Inferior parietal cortex (tissue), 1 donor: ENCODE measurements around the gene SNAP47.

Source experiments
- DNase-seq: peaks from one replicate; pipeline ENCODE4 v3.0.0-alpha.2; 2016; ENCODE audit errors: extremely low spot score

Gene SNAP47

DNA sequence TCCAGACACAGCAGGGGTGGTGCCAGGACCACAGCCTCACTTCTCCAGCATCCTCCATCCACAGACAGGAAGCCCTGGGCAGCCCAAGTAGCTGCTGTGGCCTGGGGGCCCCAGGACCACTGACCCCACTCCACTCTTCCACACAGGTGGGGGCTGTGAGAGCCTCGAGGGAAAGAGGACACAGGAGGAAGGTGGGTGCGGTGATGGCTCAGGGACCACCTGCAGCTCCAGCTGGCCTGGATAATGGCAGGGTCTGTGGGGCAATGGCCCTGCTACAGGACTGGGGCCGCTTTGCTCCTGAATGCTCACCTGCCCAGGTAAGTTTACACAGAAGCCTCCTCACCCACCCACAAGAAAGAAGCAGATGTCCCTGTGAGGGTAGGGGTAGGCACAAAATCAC lies 61.9 kb downstream of the SNAP47 start:
- DNase-seq, result no peak

DNA sequence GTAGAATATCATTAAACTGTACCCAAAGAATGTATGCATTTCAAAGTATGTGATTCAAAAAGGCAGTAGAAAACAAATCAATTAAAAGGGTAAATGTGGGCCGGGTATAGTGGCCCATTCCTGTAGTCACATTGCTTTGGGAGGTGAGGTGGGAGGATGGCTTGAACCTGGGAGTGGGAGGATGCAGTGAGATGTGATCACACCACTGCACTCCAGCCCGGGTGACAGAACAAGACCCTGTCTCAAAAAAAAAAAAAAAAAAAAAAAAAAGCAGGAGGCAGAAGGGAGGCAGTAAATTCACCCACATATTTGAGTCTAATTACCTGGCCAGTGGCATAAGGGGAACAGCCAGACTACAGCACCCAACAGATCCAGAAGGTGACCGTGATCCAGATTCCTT lies 62.4 kb downstream of the SNAP47 start:
- DNase-seq, result no peak

DNA sequence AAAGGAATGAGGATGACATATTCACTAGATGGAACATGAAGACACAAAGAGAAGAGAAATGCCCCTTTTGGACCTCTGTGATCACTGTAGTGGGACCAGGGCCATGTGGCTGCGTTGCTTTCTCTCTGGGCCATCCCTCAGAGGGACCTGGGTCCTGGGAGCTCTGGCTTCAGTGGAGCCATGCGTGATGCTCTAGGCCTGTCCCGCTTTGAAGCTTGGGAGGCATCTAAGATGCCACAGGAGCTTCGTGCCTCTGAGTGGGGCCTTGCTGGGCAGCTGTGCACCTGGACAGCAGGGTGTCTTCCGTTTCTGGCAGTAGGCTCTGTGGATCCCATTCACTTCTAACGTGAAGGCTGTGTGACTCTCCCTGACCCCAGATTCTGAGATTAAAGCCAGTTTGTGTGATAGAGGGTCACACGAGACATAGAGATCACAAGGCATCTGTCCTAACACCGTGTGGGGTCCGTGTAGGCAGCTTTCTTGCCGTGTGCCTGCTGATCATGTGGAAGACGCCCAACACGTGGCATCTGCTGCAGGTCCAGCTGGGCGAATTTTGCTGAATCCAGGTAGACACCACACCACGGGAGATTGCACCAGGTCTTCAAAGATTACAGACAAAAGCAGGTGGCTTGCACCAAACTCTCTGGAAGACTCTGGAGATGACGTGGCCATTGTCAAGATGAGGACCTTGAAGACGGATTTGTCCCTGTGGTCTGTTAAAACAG lies 63.0 kb downstream of the SNAP47 start:
- no peak for DNase-seq

DNA sequence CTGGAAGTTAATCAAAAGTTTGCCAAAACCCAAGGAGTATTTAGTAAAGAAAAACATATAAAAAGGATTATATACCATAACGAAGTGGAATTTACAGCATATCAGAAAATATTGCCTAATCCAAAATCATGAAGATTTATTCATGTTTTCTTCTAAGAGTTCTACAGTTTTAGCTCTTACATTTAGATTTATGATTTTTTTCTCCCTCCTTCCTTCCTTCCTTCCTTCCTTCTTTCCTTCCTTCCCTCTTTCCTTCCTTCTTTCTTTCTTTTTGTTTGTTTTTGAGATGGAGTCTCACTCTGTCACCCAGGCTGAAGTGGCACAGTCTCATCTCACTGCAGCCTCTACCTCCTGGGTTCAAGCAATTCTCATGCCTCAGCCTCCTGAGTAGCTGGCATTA lies 64.5 kb downstream of the SNAP47 start:
- DNase-seq, result no peak

DNA sequence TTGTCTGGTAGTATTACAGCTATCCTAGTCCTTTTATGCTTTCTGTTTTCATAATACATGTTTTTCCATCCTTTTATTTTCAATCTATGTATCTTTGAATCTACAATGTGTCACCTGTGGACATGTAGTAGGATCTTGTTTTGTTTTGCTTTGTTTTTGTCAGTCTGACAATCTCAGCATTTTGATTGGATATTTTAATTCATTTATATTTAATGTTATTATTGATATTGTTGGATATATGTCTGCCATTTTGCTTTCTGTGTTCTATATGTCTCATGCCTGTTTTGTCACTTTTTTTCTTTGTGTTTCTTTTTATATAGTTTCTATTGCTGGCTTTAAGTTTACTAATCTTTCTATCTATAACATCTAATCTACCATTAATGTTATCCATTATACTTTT lies 68.7 kb downstream of the SNAP47 start:
- no peak for DNase-seq

DNA sequence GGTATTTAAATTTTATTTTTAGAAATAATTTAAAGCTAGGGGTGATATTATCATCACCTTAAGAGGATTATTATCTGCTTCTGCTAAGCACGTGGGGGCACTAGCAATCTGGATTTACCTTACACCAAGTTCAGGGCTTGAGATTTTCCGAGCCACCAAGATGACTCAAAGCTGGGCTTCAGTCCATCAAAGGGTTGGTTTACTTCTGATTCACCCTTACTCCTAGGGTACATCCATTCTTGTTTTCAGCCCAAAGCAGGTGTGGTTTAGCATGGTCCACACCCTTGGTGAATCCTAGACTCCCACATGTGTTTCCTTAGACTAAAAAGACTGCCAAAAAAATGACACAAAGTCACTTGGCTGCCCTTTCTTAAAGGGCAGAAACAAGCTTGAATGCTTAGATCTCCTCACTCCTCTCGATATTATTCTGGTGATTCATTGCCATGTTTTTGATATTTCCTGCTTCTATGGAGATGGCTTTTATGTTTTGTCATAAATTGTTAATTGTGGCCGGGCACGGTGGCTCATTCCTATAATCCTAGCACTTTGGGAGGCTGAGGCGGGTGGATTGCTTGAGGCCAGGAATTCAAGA lies 70.5 kb downstream of the SNAP47 start:
- DNase-seq, result no peak

DNA sequence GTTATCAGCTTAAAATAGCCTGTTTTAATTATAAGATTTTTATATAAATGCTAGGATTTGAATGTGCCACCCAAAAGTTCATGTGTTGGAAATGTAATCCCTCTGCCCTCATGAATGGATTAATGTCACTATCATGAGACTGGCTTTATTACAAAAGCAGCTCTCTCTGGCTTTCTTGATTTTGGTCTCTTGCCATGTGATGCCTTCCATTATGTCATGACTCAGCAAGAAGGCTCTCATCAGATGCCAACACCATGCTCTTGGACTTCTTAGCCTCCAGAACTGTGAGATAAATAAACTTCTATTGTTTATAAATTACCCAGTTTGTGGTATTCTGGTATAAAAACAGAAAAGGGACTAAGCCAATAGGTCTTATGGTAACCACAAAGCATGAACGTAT lies 73.3 kb downstream of the SNAP47 start:
- DNase-seq, result no peak

DNA sequence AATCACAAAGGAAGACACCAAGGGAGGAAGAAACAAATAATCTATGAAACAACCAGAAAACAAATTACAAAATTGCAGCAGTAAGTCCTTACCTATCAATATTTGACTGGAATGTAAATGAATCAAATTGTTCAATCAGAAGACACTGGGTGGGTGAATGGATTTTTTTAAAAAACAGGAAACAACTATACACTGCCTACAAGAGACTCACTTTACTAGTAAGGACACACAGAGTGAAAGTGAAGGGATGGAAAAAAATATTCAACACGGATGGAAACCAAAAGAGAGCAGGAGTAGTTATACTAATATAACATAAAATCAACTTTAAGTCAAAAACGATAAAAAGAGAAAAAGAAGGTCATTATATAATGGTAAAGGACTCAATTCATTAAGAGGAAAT lies 73.8 kb downstream of the SNAP47 start:
- DNase-seq, result no peak

DNA sequence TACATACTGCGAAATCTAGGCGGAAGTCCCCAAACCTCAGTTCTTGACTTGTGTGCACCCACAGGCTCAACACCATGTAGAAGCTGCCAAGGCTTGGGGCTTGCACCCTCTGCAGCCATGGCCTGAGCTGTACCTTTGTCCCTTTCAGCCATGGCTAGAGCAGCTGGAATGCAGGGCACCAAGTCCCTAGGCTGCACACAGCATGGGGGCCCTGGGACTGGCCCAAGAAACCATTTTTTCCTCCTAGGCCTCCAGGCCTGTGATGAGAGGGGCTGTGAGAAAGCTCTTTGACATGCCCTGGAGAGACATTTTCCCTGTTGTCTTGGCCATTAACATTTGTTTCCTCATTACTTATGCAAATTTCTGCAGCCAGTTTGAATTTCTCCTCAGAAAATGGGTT lies 78.7 kb downstream of the SNAP47 start:
- no peak for DNase-seq

DNA sequence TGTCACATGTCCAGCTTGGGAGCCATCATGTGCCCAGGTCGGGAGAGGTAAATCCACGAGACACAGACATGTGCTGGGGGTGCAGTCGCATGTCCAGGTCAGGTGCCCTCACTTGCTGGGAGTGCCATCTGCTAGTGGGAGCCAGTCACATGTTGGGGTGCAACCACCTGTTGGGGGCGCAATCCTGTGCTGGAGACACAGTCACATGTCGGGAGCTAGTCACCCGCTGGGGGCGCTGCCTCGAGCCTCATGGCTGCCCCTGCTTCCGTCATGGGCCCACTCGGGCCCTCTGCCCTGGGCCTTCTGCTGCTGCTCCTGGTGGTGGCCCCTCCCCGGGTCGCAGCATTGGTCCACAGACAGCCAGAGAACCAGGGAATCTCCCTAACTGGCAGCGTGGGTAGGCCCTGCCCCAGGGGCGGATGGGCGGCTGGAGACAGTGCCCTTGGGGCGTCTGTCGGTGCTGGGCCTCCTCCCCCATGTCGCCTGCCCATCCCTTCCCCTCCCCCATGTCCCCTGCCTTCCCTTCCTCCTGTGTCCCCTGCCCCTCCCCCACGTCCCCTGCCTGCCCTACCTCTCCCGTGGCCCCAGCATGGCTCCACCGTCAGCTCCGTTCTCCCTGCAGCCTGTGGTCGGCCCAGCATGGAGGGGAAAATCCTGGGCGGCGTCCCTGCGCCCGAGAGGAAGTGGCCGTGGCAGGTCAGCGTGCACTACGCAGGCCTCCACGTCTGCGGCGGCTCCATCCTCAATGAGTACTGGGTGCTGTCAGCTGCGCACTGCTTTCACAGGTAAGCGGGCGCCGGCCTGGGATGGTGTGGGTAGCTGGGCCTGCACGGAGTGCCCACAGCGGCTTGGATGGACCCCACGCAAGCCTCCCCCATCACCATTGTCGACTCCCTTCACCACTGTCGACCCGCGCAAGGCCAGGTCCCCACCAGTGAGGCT lies 80.5 kb downstream of the SNAP47 start, which contains the start of gene PRSS38:
TSS of gene PRSS38 (plus strand) at position 208 of the 942 bp plus-strand sequence. CDS start at position 250, 42 bp downstream.
- DNase-seq, result no peak

DNA sequence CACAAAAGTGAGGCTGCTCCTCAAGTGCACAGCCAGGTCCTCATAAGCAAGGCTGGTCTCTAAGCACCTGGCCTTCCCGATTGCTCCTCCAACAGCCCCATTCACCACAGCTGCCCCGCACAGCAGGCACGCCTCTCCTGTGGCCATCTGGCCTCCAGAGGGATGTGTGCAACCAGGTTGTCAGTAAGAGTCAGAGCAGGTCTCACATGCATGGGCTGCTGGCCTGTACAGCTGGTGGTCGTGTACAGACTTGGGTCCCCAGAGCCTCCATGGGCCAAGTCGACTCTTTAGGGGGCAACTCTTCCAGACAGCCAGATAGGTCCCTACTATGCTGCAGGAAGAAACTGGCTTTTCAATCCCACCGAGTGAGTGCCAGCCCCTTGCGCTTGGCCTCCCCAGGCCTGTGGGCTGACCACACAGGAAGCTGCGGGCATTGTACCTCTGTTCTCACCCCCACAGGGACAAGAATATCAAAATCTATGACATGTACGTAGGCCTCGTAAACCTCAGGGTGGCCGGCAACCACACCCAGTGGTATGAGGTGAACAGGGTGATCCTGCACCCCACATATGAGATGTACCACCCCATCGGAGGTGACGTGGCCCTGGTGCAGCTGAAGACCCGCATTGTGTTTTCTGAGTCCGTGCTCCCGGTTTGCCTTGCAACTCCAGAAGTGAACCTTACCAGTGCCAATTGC lies 81.7 kb downstream of the SNAP47 start:
- DNase-seq, result no peak

DNA sequence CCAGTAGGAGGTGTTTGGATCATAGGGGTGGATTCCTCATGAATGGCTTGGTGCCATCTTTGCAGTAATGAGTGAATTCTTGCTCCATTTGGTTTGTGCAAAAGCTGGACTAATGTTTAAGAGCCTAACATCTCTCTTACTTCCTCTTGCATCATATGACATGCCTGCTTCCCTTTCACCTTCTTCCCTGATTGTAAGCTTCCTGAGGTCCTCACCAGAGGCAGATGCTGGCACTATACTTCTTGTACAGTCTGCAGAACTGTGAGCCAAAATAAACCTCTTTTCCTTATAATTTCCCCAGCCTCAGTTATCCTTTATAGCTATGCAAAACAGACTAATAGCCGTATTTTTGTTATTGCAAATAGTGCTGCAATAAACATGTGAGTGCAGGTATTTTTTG lies 88.3 kb downstream of the SNAP47 start:
- DNase-seq, result no peak

DNA sequence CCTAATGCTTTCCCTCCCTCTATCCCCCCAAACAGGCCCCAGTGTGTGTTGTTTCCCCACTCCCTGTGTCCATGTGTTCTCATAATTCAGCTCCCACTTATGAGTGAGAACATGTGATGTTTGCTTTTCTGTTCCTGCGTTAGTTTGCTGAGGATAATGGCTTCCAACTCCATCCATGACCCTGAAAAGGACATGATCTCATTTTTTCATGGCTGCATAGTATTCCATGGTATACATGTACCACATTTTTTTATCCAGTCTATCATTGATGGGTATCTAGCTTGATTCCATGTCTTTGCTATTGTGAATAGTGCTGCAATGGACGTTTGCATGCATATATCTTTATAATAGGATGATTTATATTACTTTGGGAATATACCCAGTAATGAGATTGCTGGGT lies 89.0 kb downstream of the SNAP47 start:
- DNase-seq, result no peak

DNA sequence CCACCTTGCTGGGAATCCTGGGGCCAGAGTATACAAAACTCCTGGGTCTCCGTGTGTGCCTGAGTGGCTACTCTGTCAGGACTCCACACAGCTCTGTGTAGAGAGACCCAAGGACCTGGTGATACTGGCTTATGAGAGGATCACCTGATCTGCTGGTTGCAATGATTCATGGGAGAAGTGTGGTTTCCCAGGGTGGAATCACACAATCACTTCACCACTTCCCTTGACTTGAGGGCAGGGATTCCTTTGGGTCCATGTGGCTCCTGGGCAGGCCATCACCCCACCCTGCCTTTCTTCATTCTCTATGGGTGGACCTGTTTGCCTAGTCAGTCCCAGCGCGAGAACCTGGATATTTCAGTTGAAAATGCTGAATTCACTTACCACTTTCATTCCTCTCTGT lies 93.6 kb downstream of the SNAP47 start:
- DNase-seq, result no peak
